ENCODE measurements around the gene LDLRAD2.

LDLRAD2 gene

GRCh38 chr1:21843996-21844395 lies 31.9 kb downstream of the LDLRAD2 start:
- DNase-seq (ENCODE audit: low read depth) = no peak

GRCh38 chr1:21845646-21846641 lies 33.9 kb downstream of the LDLRAD2 start:
- DNase-seq (ENCODE audit: low read depth) = no peak

- DNase-seq (ENCODE audit: low read depth) = no peak
Measured at GRCh38 chr1:21847223-21848205, 35.4 kb downstream of the LDLRAD2 start.

- DNase-seq (ENCODE audit: low read depth) = no peak
Measured at GRCh38 chr1:21848524-21849174, 36.6 kb downstream of the LDLRAD2 start.

GRCh38 chr1:21849909-21850576 lies 38.0 kb downstream of the LDLRAD2 start:
- DNase-seq (ENCODE audit: low read depth) = no peak

GRCh38 chr1:21851430-21852250 lies 39.6 kb downstream of the LDLRAD2 start:
- no peak for DNase-seq (ENCODE audit: low read depth)

- no peak for DNase-seq (ENCODE audit: low read depth)
Measured at GRCh38 chr1:21852282-21853130, 40.4 kb downstream of the LDLRAD2 start.

- no peak for DNase-seq (ENCODE audit: low read depth)
Measured at GRCh38 chr1:21853131-21853427, 41.0 kb downstream of the LDLRAD2 start.

GRCh38 chr1:21854090-21854750 lies 42.2 kb downstream of the LDLRAD2 start:
- DNase-seq (ENCODE audit: low read depth) = no peak

- DNase-seq (ENCODE audit: low read depth) = no peak
Measured at GRCh38 chr1:21854751-21855131, 42.7 kb downstream of the LDLRAD2 start.

GRCh38 chr1:21855257-21856096 lies 43.4 kb downstream of the LDLRAD2 start:
- DNase-seq (ENCODE audit: low read depth) = no peak

- no peak for DNase-seq (ENCODE audit: low read depth)
Measured at GRCh38 chr1:21857142-21857839, 45.2 kb downstream of the LDLRAD2 start.

- DNase-seq (ENCODE audit: low read depth) = no peak
Measured at GRCh38 chr1:21857840-21858670, 46.0 kb downstream of the LDLRAD2 start.

- no peak for DNase-seq (ENCODE audit: low read depth)
Measured at GRCh38 chr1:21859669-21860179, 47.7 kb downstream of the LDLRAD2 start.

- no peak for DNase-seq (ENCODE audit: low read depth)
Measured at GRCh38 chr1:21860971-21861370, 48.9 kb downstream of the LDLRAD2 start.

GRCh38 chr1:21861602-21862429 lies 49.8 kb downstream of the LDLRAD2 start:
- no peak for DNase-seq (ENCODE audit: low read depth)

Measured in stimulated activated CD8-positive, alpha-beta memory T cell treated with anti-CD3 and anti-CD28 coated beads, Interleukin-7, amount 100 ng/mL, for 24 hours (primary cell).